Neural progenitor cell (in vitro differentiated cells): ENCODE measurements around the gene CXorf65.

Source experiments
- CTCF ChIP-seq: fragments of 200-600 bp; sonication (generic); IDR thresholded peaks from 2 replicates; pipeline ENCODE4 v1.5.1; 2017; ENCODE audit warnings: antibody characterized with exemption, mild to moderate bottlenecking
- EZH2 ChIP-seq: fragments of 200-600 bp; sonication (generic); IDR thresholded peaks from 2 replicates; pipeline ENCODE4 v1.6.1; 2017; ENCODE audit warnings: antibody characterized with exemption, mild to moderate bottlenecking, moderate library complexity
- EZH2phosphoT487 ChIP-seq: fragments of 200-600 bp; sonication (generic); IDR thresholded peaks from 2 replicates; pipeline ENCODE4 v1.6.1; 2017; ENCODE audit warnings: antibody characterized with exemption

GRCh38 chrX:71109051-71109450 lies 2.5 kb upstream of the CXorf65 start:
- TF ChIP-seq EZH2, result no peak
- TF ChIP-seq CTCF, result no peak
- TF ChIP-seq EZH2phosphoT487, result no peak
